Neural crest cell (in vitro differentiated cells): ENCODE data around the gene FPR3. TPM values are rescaled to one million over a fixed set of nuclear protein-coding genes. Genes with fewer than 3 reads are reported as not detected.

Experiments used
- DNase-seq: peaks from one replicate; pipeline ENCODE4 v3.0.0; 2021; ENCODE audit warnings: low read depth, mixed read lengths, low spot score
- H3K27ac Mint-ChIP-seq: one replicate; pipeline ENCODE4 v1.8.0; 2021; ENCODE audit warnings: mild to moderate bottlenecking, mixed read lengths; ENCODE audit not compliant: unreplicated experiment
- H3K27me3 Mint-ChIP-seq: 2 replicates; pipeline ENCODE4 v1.8.0; 2021; ENCODE audit warnings: low read depth, mild to moderate bottlenecking, mixed read lengths
- H3K36me3 Mint-ChIP-seq: 2 replicates; pipeline ENCODE4 v1.8.0; 2021; ENCODE audit warnings: low read depth, mild to moderate bottlenecking, mixed read lengths
- H3K4me1 Mint-ChIP-seq: 2 replicates; pipeline ENCODE4 v1.8.0; 2021; ENCODE audit warnings: mixed read lengths
- H3K4me3 Mint-ChIP-seq: one replicate; pipeline ENCODE4 v1.8.0; 2021; ENCODE audit warnings: mild to moderate bottlenecking, mixed read lengths
- H3K9me3 Mint-ChIP-seq: 2 replicates; pipeline ENCODE4 v1.8.0; 2021; ENCODE audit warnings: mixed read lengths
- total RNA-seq: library from RNA; stranded (reverse); gene quantifications from 2 replicates; pipeline ENCODE4 v1.2.1, GENCODE V29; 2021
- TF ChIP-seq, protein P1 (sequence below): fragments of 200-600 bp; sonication (generic); conservative IDR thresholded peaks from 2 replicates; pipeline ENCODE4 v1.5.0; 2021; ENCODE audit warnings: antibody characterized with exemption, mild to moderate bottlenecking

Gene FPR3
- total RNA-seq, 1 donor from 2014 or later = not detected

DNA sequence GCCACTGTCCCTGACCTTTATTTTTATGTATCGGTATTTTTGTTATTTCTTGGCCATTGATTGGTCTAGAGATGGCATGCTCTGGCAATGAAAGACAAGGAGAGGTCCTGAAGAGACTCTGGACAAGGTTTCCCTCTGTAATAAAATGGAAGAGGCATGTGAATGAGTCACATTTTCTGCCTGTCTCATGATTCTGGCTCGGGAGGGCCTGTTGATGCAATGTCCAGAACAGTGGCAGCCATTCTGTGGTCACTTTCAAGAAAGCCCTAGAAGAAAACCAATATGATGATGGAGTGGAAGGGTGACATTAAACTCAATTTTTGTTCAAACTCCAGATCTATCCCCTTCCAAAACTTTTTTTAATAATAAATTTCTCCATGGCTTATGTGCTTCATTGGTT lies 2.0 kb upstream of the FPR3 start:
- H3K9me3 Mint-ChIP-seq = peaks cover 18% of the 10 kb centered on the region

DNA sequence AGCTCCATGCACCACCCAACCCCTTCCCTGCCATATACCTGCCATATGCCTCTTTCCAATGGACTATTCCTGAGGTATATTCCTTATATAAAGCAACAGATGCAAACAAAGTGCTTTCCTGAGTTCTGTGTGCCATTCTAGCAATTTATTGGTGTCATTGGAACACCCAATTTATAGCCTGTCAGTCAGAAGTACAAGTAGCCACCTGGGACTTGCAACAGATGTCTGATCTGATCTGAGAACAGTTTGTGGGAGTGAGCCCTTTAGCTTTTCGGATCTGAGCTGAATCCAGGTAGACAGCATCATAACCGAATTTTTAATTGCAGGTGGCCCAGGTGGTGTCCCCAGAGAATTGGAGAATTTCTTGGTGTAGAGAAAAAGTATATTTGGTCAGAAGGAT lies 963 bp upstream of the FPR3 start:
- H3K27ac Mint-ChIP-seq = no peak overlapping the region
- H3K4me3 Mint-ChIP-seq = no peak overlapping the region
- peaks cover 18% of the 10 kb centered on the region for H3K9me3 Mint-ChIP-seq
- no peak for DNase-seq
- H3K4me1 Mint-ChIP-seq = no peaks in the 10 kb centered on the region
- H3K27me3 Mint-ChIP-seq = peaks cover 7% of the 10 kb centered on the region
- TF ChIP-seq, protein P1, sequence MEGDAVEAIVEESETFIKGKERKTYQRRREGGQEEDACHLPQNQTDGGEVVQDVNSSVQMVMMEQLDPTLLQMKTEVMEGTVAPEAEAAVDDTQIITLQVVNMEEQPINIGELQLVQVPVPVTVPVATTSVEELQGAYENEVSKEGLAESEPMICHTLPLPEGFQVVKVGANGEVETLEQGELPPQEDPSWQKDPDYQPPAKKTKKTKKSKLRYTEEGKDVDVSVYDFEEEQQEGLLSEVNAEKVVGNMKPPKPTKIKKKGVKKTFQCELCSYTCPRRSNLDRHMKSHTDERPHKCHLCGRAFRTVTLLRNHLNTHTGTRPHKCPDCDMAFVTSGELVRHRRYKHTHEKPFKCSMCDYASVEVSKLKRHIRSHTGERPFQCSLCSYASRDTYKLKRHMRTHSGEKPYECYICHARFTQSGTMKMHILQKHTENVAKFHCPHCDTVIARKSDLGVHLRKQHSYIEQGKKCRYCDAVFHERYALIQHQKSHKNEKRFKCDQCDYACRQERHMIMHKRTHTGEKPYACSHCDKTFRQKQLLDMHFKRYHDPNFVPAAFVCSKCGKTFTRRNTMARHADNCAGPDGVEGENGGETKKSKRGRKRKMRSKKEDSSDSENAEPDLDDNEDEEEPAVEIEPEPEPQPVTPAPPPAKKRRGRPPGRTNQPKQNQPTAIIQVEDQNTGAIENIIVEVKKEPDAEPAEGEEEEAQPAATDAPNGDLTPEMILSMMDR = no peak
- peaks cover 3% of the 10 kb centered on the region for H3K36me3 Mint-ChIP-seq

More for the DNA sequence above, 2.0 kb upstream of the FPR3 start:
- Mint-ChIP-seq H3K4me1 (no peaks in the 10 kb centered on the region), H3K36me3 (peaks cover 3% of the 10 kb centered on the region), H3K27ac (no peak overlapping the region), H3K27me3 (peaks cover 7% of the 10 kb centered on the region), H3K4me3 (no peak overlapping the region)
- no peak for DNase-seq
- TF ChIP-seq, protein P1 = no peak

DNA sequence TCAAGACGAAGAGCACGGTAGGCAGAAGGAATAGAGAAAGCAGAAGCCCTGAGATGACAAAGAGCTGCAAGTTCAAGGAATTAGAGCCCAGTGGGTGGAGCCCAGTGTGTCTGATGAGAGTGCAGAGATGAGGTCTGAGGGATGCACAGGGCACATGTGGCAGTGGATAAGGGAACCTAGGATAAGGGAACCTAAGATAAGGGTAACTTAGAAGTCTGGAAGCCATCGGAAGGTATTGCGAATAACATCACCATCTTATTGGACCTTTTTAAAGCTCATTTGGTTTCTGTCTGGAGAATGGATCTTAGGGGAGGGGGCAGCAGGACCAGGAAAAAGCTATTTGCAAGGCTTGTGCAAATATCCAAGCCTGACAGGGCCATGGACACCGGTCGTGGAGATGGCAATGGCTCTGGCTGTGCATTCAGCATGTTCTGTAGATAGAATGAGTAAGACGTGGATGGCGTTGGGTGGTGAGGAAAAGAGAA lies 1.3 kb downstream of the FPR3 start:
- Mint-ChIP-seq H3K36me3 (peaks cover 3% of the 10 kb centered on the region), H3K4me3 (no peak overlapping the region), H3K27me3 (peaks cover 3% of the 10 kb centered on the region), H3K4me1 (peaks cover 6% of the 10 kb centered on the region), H3K9me3 (peaks cover 24% of the 10 kb centered on the region), H3K27ac (no peak overlapping the region)
- no peak for DNase-seq
- TF ChIP-seq, protein P1 = no peak

GRCh38 chr19:51797480-51797879 lies 2.5 kb downstream of the FPR3 start:
- Mint-ChIP-seq H3K27me3 (peaks cover 3% of the 10 kb centered on the region), H3K4me1 (peaks cover 6% of the 10 kb centered on the region), H3K4me3 (no peak overlapping the region), H3K9me3 (peaks cover 21% of the 10 kb centered on the region), H3K36me3 (peaks cover 3% of the 10 kb centered on the region), H3K27ac (no peak overlapping the region)
- TF ChIP-seq, protein P1 = no peak
- no peak for DNase-seq

GRCh38 chr19:51798062-51798461 lies 3.1 kb downstream of the FPR3 start:
- Mint-ChIP-seq H3K4me1 (peaks cover 6% of the 10 kb centered on the region), H3K27ac (no peak overlapping the region), H3K4me3 (no peak overlapping the region), H3K36me3 (peaks cover 3% of the 10 kb centered on the region), H3K27me3 (peaks cover 3% of the 10 kb centered on the region), H3K9me3 (peaks cover 21% of the 10 kb centered on the region)
- TF ChIP-seq, protein P1 = no peak
- DNase-seq = no peak
